GM04503 (cell line): ENCODE measurements around the gene CAPN11.
"Not testable (repeated sequence)": the region's sequence is repeated elsewhere in the genome, so short reads cannot be mapped to it uniquely, and the experiment has no call there.

Experiments used
- DNase-seq: peaks from one replicate; pipeline ENCODE4 v3.0.0-alpha.2; 2012; ENCODE audit warnings: low read depth

The CAPN11 gene

GRCh38 chr6:44181784-44182183 lies 23.2 kb downstream of the CAPN11 start:
- DNase-seq: not testable (repeated sequence)

GRCh38 chr6:44182911-44183390 lies 24.3 kb downstream of the CAPN11 start:
- DNase-seq: no peak

- DNase-seq: no peak
These were observed 25.2 kb downstream of the CAPN11 start for GRCh38 chr6:44183783-44184182.

- DNase-seq: not testable (repeated sequence)
These were observed 26.7 kb downstream of the CAPN11 start for GRCh38 chr6:44185356-44185755.

GRCh38 chr6:44185953-44186634 lies 27.5 kb downstream of the CAPN11 start:
- DNase-seq: no peak

- no peak for DNase-seq
These were observed 28.0 kb downstream of the CAPN11 start for GRCh38 chr6:44186635-44187025.

- no peak for DNase-seq
These were observed 30.2 kb downstream of the CAPN11 start for GRCh38 chr6:44188819-44189218.

- DNase-seq: no peak
These were observed 30.6 kb downstream of the CAPN11 start for GRCh38 chr6:44189257-44189656.

GRCh38 chr6:44190715-44191114 lies 32.1 kb downstream of the CAPN11 start:
- no peak for DNase-seq

GRCh38 chr6:44192428-44193041 lies 33.9 kb downstream of the CAPN11 start:
- no peak for DNase-seq

GRCh38 chr6:44193307-44193910 lies 34.8 kb downstream of the CAPN11 start:
- DNase-seq: no peak

GRCh38 chr6:44194326-44194725 lies 35.7 kb downstream of the CAPN11 start:
- DNase-seq: no peak

- DNase-seq: not testable (repeated sequence)
These were observed 37.7 kb downstream of the CAPN11 start for GRCh38 chr6:44196351-44196750.

GRCh38 chr6:44198684-44199083 lies 40.1 kb downstream of the CAPN11 start:
- DNase-seq: no peak

GRCh38 chr6:44199883-44200282 lies 41.3 kb downstream of the CAPN11 start:
- no peak for DNase-seq

- DNase-seq: no peak
These were observed 42.6 kb downstream of the CAPN11 start for GRCh38 chr6:44201200-44201599.

- DNase-seq: no peak
These were observed 43.2 kb downstream of the CAPN11 start for GRCh38 chr6:44201638-44202303.

GRCh38 chr6:44202332-44202971 lies 43.8 kb downstream of the CAPN11 start:
- DNase-seq: no peak

- no peak for DNase-seq
These were observed 44.5 kb downstream of the CAPN11 start for GRCh38 chr6:44202972-44203750.

GRCh38 chr6:44203955-44204354 lies 45.3 kb downstream of the CAPN11 start:
- DNase-seq: no peak

GRCh38 chr6:44207966-44208365 lies 49.3 kb downstream of the CAPN11 start:
- DNase-seq: no peak
